NK-92 (cell line): ENCODE results near the gene FAM114A2.

Experiments
- DNase-seq: peaks from one replicate; lab custom pipeline; 2025; ENCODE audit not compliant: unreplicated experiment; lab: John Stamatoyannopoulos, UW

The FAM114A2 gene

GRCh38 chr5:153952057-153952456, 86.7 kb downstream of the FAM114A2 start:
- no peak for DNase-seq

- no peak for DNase-seq
Observed at GRCh38 chr5:153941265-153941664, 97.4 kb downstream of the FAM114A2 start.
